Ishikawa (cell line): ENCODE measurements around the gene ANP32A.

Experiments used
- CEBPB ChIP-seq: IDR thresholded peaks from 2 replicates; pipeline ENCODE4 v1.6.1; 2012
- CREB1 ChIP-seq: IDR thresholded peaks from 2 replicates; pipeline ENCODE4 v1.6.1; 2012; ENCODE audit warnings: low read depth
- EGR1 ChIP-seq: IDR thresholded peaks from 2 replicates; pipeline ENCODE4 v1.6.1; 2012
- EP300 ChIP-seq: IDR thresholded peaks from 2 replicates; pipeline ENCODE4 v1.6.1; 2012; ENCODE audit warnings: borderline replicate concordance
- FOXM1 ChIP-seq: IDR thresholded peaks from 2 replicates; pipeline ENCODE4 v1.6.1; 2012; ENCODE audit warnings: low read depth, borderline replicate concordance
- MAX ChIP-seq: IDR thresholded peaks from 2 replicates; pipeline ENCODE4 v1.6.1; 2012
- NFIC ChIP-seq: IDR thresholded peaks from 2 replicates; pipeline ENCODE4 v1.6.1; 2012
- RAD21 ChIP-seq: IDR thresholded peaks from 2 replicates; pipeline ENCODE4 v1.6.1; 2012; ENCODE audit warnings: low read depth
- REST ChIP-seq: IDR thresholded peaks from 2 replicates; pipeline ENCODE4 v1.6.1; 2012; ENCODE audit warnings: low read depth, mild to moderate bottlenecking
- TAF1 ChIP-seq: IDR thresholded peaks from 2 replicates; pipeline ENCODE4 v1.6.1; 2012; ENCODE audit warnings: low read depth, mild to moderate bottlenecking
- TCF12 ChIP-seq: IDR thresholded peaks from 2 replicates; pipeline ENCODE4 v1.6.1; 2012; ENCODE audit warnings: low read depth
- TEAD4 ChIP-seq: IDR thresholded peaks from 2 replicates; pipeline ENCODE4 v1.6.1; 2012
- USF1 ChIP-seq: IDR thresholded peaks from 2 replicates; pipeline ENCODE4 v1.6.1; 2012
- YY1 ChIP-seq: IDR thresholded peaks from 2 replicates; pipeline ENCODE4 v1.6.1; 2012; ENCODE audit warnings: low read depth
- ZBTB7A ChIP-seq: IDR thresholded peaks from 2 replicates; pipeline ENCODE4 v1.6.1; 2012; ENCODE audit warnings: low read depth

The ANP32A gene

GRCh38 chr15:68734881-68735280 lies 85.8 kb downstream of the ANP32A start:
- TF ChIP-seq TCF12: no peak
- no peak for TF ChIP-seq NFIC
- TF ChIP-seq FOXM1: no peak
- no peak for TF ChIP-seq TAF1

GRCh38 chr15:68734352-68734751 lies 86.3 kb downstream of the ANP32A start:
- no peak for TF ChIP-seq CREB1
- no peak for TF ChIP-seq NFIC
- TF ChIP-seq FOXM1: no peak
- TF ChIP-seq CEBPB: no peak
- TF ChIP-seq TCF12: no peak
- TF ChIP-seq RAD21: no peak
- TF ChIP-seq MAX: no peak
- no peak for TF ChIP-seq YY1
- no peak for TF ChIP-seq TEAD4
- TF ChIP-seq EGR1: no peak
- no peak for TF ChIP-seq TAF1
- no peak for TF ChIP-seq EP300

GRCh38 chr15:68733666-68734065 lies 87.0 kb downstream of the ANP32A start:
- TF ChIP-seq REST: no peak
- no peak for TF ChIP-seq FOXM1
- TF ChIP-seq EGR1: no peak
- TF ChIP-seq TEAD4: no peak
- no peak for TF ChIP-seq TAF1
- TF ChIP-seq MAX: no peak
- no peak for TF ChIP-seq USF1
- no peak for TF ChIP-seq RAD21
- no peak for TF ChIP-seq CEBPB
- TF ChIP-seq ZBTB7A: no peak
- TF ChIP-seq EP300: no peak
- no peak for TF ChIP-seq TCF12
- TF ChIP-seq NFIC: no peak
- no peak for TF ChIP-seq CREB1
- no peak for TF ChIP-seq YY1

GRCh38 chr15:68732451-68732850 lies 88.2 kb downstream of the ANP32A start:
- TF ChIP-seq FOXM1 (no peak), EP300 (no peak), USF1 (no peak), TEAD4 (no peak), CREB1 (no peak), NFIC (no peak), REST (no peak), MAX (no peak), CEBPB (no peak), TAF1 (no peak), EGR1 (no peak), RAD21 (no peak), TCF12 (no peak), ZBTB7A (no peak), YY1 (no peak)

- TF ChIP-seq MAX (no peak), TEAD4 (no peak), TAF1 (no peak), RAD21 (no peak), EGR1 (no peak)
Measured at GRCh38 chr15:68730976-68731897, 89.5 kb downstream of the ANP32A start.
